GM21390 (cell line): Measurements from ENCODE around the gene DIS3L2.

Experiments used
- ATAC-seq: cut with Tn5 transposase; IDR thresholded peaks from one replicate; pipeline ENCODE4 v1.9.1; 2021; ENCODE audit not compliant: unreplicated experiment

Gene DIS3L2, protein sequence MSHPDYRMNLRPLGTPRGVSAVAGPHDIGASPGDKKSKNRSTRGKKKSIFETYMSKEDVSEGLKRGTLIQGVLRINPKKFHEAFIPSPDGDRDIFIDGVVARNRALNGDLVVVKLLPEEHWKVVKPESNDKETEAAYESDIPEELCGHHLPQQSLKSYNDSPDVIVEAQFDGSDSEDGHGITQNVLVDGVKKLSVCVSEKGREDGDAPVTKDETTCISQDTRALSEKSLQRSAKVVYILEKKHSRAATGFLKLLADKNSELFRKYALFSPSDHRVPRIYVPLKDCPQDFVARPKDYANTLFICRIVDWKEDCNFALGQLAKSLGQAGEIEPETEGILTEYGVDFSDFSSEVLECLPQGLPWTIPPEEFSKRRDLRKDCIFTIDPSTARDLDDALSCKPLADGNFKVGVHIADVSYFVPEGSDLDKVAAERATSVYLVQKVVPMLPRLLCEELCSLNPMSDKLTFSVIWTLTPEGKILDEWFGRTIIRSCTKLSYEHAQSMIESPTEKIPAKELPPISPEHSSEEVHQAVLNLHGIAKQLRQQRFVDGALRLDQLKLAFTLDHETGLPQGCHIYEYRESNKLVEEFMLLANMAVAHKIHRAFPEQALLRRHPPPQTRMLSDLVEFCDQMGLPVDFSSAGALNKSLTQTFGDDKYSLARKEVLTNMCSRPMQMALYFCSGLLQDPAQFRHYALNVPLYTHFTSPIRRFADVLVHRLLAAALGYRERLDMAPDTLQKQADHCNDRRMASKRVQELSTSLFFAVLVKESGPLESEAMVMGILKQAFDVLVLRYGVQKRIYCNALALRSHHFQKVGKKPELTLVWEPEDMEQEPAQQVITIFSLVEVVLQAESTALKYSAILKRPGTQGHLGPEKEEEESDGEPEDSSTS

DNA sequence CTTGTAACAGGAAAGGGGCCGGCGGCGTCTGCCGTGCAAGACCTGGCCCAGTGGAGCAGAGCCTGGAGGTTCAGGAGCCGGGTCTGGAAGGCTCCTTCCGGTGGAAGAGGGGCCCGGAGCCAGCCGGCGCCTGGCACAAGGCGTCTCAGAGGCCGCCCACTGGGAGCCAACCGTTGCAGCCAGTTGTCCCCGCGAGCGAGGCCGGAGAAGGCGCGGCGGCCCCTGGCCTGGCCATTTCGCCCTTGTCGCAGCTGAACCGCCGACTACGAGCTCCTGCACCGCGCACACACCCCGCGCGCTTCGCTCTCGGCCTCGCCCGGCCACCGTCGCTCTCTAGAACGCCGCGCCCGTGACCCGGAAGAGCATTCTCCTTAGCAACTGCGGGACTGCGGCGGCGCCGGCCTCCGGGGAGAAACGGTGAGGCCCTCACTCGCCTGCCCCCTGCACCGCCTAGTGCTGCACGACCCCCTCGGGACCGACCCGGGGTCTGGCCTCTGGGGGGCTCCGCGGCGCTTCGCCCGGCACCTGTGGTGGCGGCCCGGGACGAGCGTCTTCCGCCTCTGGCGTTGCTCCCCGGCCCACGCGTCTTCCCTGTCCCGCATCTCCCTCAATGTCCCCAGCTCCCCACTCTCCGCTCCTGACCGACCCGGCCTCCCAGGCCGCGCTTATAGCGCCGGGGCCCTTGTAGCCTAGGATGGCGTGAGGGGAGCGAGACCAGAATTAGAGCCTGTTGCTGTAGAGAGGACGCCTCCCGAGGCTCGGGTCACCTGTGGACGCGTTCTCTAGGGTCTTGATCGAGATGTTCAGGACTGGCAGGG, at the start of gene DIS3L2:
TSS of gene DIS3L2 (plus strand) at position 365 of the 818 bp plus-strand sequence. CDS start 53,215 bp downstream, outside the sequence.
- ATAC-seq = peak; percentile 94

DNA sequence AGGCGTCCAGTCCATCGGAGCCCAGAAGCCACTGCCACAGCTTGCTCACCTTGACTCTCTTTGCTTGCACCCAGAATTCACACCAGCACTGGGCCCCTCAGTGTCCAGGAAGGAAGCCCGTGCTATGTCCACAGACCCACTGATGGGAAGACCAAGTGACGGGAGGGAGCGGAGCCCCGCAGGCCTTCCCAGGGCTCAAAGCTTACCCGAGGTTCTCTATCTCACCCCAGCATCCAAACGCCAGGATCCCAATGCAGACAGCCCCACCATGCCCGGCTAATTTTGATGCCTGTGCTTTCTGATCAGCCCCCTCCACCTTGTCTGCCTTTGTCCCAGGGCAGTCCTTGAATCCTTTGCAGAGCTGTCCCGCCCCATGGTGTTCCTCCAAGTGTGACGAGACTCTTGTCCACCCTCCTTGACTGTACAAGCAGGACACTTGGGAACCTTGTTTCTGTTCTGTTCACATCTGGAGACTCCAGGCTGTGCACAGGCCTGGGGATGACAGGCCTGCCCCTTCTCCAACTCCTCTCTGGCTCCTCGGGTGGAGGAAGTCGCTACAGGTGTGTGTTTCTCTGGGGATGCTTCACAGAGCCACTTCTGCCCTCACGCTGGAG, 47.3 kb upstream of the DIS3L2 start:
- no peak for ATAC-seq

DNA sequence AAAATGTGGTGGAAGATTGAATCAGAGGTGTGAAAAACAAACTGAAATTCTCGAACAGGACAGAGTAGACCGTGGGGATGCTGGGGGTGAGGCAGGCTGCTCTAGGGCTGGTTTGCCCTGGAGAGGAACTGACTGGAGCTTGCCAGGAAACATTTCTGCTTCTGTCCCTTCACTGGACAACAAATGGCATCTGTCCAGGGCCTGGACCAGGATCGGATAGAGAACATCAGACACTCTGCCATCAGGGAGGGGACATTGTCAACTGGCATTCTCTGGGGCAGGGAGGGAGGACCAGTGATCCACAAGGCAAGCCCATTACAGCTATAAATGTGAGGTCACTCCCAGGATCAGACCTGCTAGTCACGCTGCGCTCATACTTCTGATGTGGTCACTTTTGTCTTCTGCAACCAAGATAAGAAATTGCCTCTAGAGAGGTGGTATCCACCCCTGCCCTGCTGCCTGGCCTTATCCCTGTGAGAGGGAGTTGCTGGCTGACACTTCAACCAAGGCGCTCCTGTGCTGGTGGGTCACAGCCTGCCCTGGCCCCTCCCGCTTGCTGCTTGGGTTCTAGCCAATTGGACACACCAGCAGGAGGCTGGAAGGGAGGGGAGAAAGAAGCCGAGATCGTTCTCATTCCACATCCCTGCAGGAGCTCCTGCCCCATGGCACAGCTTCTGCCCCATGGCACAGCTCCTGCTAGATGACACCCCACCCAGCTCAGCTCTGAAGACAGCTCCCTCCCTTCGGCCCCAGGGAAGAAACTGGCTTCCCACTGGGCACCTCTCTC, 44.0 kb upstream of the DIS3L2 start:
- no peak for ATAC-seq

DNA sequence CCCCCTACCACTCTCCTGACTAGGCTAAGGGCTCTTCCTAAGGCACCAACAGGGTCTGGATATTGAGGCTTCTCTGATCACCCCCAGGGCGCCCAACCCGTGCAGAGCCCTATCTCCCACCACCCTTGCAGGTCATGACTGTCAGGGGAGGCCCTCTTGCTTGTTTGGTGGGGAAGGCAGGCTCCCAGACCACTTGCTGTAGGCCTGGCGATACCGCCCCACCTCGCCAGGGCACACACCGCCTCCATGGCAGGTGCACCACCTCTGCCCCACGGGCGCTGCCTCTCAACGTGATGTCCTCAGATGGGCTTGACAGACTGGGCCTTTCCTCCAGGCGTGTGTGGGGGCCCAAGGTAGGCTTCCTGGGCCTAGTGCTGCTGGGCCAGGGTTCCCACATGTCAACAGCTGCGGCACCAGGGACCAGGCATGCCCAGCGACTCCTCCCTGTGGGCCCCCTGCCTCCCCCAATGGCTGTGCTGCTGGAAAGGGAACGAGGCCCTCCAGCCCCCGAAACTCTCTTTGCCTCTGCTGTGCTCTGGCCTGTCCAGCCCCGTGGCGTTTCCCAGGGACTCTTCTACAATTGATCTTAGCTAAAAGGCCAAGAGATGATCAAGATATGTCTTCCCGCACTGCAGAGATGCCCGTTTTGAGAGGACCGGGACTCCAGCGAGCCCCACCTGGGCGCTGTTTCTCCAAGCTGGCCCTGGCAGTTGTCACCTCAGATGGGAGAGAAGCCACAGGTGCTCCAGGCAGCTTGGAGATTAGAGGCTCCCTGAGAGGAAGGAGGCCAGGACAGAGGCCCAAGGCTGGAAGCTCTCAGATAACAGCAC, 42.8 kb upstream of the DIS3L2 start:
- no peak for ATAC-seq

- ATAC-seq = no peak
Measured at GRCh38 chr2:231919341-231920035, 42.0 kb upstream of the DIS3L2 start.

DNA sequence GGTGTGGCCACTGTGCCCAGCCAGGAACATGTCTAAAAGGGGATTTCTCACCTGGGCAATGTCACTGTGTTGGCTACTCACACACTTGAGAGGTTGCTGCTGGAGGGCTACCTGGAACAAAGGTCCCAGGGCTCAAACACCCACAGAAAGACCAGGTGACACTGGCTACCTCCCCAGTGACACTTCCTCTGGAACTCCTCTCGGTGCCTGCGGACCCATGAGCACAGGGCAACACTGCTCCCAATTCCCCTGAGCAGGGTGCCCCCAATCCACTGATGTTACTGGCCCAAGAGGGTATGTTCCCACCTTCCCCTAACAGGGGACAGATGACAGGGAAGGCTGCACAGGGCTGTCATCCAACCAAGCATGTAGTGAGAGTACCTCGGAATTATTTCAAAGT, 41.1 kb upstream of the DIS3L2 start:
- no peak for ATAC-seq

DNA sequence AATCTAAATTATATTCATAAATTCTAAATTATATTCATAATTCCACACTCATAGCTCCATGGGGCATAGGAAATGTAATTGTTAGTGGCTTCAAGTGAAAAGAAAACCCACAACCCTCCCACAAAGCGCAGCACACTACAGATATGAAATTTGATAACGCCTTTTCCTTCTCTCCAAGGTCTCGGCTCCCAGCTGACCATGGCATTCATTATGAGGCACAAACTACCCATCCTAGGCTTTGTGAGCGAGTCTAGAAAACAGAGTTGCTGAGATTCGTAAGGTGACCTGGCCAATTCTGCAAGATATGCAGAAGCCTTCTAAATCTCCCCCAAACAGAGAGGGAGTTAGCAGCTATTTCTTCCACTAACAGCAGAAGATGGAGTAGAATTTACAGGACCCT, 40.7 kb upstream of the DIS3L2 start:
- ATAC-seq = no peak

DNA sequence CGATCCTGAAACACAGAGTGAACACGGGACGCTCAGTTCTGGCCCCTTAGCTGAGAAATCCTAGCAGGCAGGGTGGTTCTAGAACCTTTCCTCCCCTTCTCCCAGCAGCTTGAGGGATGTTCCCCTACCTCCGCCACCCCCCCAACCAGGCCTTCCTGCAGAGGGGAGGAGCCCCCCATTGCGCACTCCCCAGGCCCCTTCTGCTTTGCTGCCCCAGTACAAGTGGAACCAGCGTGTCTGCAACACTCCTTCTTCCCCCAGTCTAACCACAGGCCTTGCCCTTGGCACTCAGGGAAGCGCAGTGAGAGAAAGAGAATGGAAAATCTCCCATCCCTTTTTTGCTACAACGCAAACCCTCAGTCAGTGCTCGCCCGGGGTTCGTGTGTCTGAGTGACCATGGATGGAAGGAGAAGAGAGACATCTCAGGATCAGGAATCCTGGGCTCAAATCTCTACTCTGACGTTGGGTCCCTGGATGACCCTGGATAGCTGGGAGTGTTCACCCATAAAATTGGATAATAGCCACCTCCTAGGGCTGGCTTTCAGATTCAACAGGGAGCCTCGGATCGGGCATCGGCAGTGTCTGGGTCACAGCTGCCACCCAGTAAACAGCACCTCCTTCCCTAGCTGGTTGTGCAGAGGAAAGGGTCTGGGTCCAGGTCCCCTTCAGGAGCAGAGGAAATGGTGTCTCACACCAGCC, 39.1 kb upstream of the DIS3L2 start:
- ATAC-seq = no peak

- no peak for ATAC-seq
Measured at GRCh38 chr2:231923010-231923344, 38.5 kb upstream of the DIS3L2 start.

DNA sequence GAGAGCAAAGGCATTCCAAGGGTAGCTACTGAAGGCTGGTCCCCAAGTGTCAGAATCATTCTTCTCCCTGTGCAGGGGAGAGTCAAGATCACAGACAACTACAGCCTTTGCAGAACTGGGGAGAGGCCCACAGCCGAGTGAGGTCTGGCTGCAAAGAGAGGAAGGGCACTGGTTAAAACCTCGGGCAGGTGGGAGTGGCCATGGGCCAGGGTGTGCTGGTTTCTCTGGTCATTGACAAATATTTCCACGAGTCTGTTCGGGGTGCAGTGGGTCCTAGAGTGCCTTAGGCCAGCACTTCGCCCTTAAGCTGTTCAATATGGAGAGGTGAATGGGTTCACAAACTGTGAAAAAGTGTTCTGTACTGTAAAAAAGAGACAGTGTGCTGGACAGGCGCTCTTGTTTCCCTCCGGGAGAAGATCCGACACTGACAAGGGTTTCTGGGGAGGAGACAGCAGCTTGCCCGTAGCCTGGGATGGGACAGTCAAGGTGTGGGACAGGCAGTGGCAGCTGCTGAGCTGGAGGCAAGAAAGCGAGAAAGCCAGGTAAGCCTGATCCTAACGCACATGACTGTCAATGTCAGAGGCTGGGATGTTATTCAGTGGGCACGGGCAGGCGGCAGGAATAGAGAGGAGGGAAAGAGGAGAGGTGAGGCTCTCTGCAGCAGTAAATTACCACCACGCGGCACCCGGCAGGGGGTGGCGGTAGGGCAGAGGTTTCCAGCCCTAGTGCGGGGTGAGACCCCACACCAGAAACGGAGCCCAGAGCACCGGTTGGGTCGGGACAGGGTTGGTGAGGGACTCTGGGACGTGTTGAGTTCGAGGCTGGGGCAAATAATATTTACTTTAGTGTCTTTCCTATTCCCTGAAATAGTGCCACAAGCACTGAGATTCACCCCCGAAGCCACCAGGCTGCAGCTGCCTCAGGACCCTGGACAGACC, 37.3 kb upstream of the DIS3L2 start:
- no peak for ATAC-seq

GRCh38 chr2:231924889-231925275, 36.6 kb upstream of the DIS3L2 start:
- ATAC-seq = no peak

GRCh38 chr2:231925303-231926179, 36.0 kb upstream of the DIS3L2 start:
- peak; percentile 64 for ATAC-seq

DNA sequence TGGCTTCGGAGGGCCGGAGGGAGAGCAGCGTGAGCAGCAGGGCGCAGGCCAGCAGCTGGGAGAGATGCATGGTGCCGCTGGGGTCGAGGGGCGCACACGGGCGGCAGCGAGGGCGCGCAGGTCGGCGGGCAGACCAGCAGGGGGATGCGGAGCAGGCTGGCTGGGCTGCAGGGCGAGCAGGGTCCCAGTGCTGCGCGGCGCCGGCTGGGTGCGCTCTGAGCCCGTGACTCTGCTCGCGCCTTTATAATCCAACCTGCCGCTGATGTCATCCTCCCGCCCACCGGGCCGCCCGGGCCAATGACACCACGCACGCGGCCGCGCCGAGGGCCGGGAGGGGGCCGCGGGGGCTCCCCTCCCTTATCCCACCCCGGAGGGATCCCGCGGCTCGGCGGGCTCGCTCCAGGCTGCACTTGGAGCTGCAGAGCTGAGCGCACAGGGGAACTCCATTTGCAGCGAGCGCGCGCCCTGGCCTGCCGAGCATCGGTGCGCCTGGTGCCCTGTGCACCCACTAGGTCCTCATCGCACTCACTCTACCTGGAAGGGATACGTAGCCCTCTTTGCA, 35.3 kb upstream of the DIS3L2 start, which contains the start of gene NPPC:
TSS of gene NPPC (minus strand) at position 217 of the 562 bp plus-strand sequence. CDS start at position 70, 147 bp downstream.
- ATAC-seq = no peak

DNA sequence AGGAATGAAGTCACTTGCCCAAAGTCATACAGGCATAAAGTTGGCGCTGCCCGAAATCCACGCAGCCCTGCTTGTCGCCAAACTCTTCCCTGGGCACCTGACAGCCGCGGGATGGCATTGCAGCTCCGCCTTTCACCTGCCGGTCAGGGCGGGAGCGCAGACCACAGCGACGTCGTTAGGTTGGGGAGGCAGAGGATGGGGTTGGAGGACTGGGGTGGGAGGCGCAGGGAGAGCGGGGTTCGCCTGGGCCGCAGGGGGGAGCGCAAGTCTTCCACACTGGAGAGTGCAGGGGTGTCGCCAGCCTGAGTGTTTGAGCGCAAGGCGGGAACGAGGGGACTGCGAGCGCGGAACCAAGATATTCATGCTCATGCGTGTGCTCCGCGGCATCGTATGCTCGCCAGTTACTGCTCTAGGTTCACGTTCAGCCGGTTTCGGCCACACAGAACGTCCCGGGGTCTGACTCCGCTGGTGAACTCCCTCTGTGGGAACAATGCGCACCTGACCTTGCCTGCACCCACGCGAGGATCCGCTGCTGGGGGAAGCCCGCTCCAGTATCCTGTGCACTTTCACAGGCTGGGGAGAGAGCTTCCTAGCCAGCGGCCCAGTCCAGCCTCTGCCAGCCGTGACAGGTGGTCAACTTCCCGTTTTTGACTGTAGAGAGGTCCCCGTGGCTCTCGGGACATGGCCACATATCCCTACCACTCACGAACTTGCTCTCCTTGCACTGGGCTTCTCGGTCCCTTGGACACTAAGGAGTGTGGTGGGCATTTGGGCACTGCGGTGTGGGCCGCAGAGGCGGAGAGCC, 34.5 kb upstream of the DIS3L2 start:
- ATAC-seq = no peak

DNA sequence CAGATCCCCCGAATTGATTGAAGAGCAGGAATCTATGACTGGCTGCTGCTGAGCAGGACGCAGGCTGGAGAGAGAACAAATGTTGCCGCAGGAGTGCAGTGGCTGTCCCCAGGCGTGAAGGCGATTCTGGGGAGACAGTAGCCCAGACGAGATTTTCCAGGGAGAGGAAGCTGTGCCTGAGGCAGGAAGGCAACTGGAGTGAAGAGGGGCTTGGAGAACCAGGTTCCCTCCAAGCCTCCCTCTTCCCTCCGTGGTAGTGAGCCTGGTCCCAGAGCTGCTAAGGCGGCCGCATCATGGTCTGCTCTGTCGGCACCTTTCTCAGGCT, 34.0 kb upstream of the DIS3L2 start:
- no peak for ATAC-seq
